Nephron progenitor cell (in vitro differentiated cells): ENCODE results near the gene KDM3B.

Experiments used
- DNase-seq: peaks from one replicate; pipeline ENCODE4 v3.0.0; 2021
- H3K27ac Mint-ChIP-seq: 2 replicates; pipeline ENCODE4 v1.8.0; 2021; ENCODE audit warnings: mild to moderate bottlenecking, moderate library complexity, mixed read lengths
- H3K27me3 Mint-ChIP-seq: 2 replicates; pipeline ENCODE4 v1.8.0; 2021; ENCODE audit warnings: mild to moderate bottlenecking, low read depth, mixed read lengths; ENCODE audit not compliant: poor library complexity
- H3K36me3 Mint-ChIP-seq: 2 replicates; pipeline ENCODE4 v1.8.0; 2021; ENCODE audit warnings: low read depth, mixed read lengths
- H3K4me1 Mint-ChIP-seq: 2 replicates; pipeline ENCODE4 v1.8.0; 2021; ENCODE audit warnings: mixed read lengths
- H3K4me3 Mint-ChIP-seq: 2 replicates; pipeline ENCODE4 v1.8.0; 2021; ENCODE audit warnings: mild to moderate bottlenecking, moderate library complexity, mixed read lengths
- H3K9me3 Mint-ChIP-seq: 2 replicates; pipeline ENCODE4 v1.8.0; 2021; ENCODE audit warnings: mild to moderate bottlenecking, moderate library complexity, mixed read lengths
- CTCF ChIP-seq: fragments of 200-600 bp; sonication (generic); IDR thresholded peaks from 2 replicates; pipeline ENCODE4 v1.5.0; 2021; ENCODE audit warnings: antibody characterized with exemption

Gene KDM3B

GRCh38 chr5:138452720-138453119 lies 100.2 kb downstream of the KDM3B start:
- Mint-ChIP-seq H3K27me3 (peaks cover 22% of the 10 kb centered on the region), H3K4me1 (peaks cover 35% of the 10 kb centered on the region), H3K4me3 (no peak overlapping the region), H3K36me3 (no peaks in the 10 kb centered on the region), H3K27ac (no peak overlapping the region), H3K9me3 (no peaks in the 10 kb centered on the region)
- DNase-seq = no peak
- no peak for TF ChIP-seq CTCF

GRCh38 chr5:138453590-138453989 lies 101.1 kb downstream of the KDM3B start:
- no peak for TF ChIP-seq CTCF
- peaks cover 35% of the 10 kb centered on the region for H3K4me1 Mint-ChIP-seq
- no peak overlapping the region for H3K4me3 Mint-ChIP-seq
- H3K36me3 Mint-ChIP-seq = no peaks in the 10 kb centered on the region
- no peak overlapping the region for H3K27ac Mint-ChIP-seq
- no peaks in the 10 kb centered on the region for H3K9me3 Mint-ChIP-seq
- no peak for DNase-seq
- peaks cover 21% of the 10 kb centered on the region for H3K27me3 Mint-ChIP-seq

- no peak overlapping the region for H3K4me3 Mint-ChIP-seq
- H3K27me3 Mint-ChIP-seq = peaks cover 21% of the 10 kb centered on the region
- H3K9me3 Mint-ChIP-seq = no peaks in the 10 kb centered on the region
- peaks cover 35% of the 10 kb centered on the region for H3K4me1 Mint-ChIP-seq
- no peaks in the 10 kb centered on the region for H3K36me3 Mint-ChIP-seq
- no peak overlapping the region for H3K27ac Mint-ChIP-seq
- no peak for TF ChIP-seq CTCF
- no peak for DNase-seq
Observed at GRCh38 chr5:138454121-138454520, 101.6 kb downstream of the KDM3B start.

- H3K4me3 Mint-ChIP-seq = no peak overlapping the region
- H3K36me3 Mint-ChIP-seq = no peaks in the 10 kb centered on the region
- DNase-seq = no peak
- peaks cover 21% of the 10 kb centered on the region for H3K27me3 Mint-ChIP-seq
- TF ChIP-seq CTCF = no peak
- H3K27ac Mint-ChIP-seq = no peak overlapping the region
- H3K4me1 Mint-ChIP-seq = peaks cover 28% of the 10 kb centered on the region
- no peaks in the 10 kb centered on the region for H3K9me3 Mint-ChIP-seq
Observed at GRCh38 chr5:138455232-138455930, 102.9 kb downstream of the KDM3B start.

DNA sequence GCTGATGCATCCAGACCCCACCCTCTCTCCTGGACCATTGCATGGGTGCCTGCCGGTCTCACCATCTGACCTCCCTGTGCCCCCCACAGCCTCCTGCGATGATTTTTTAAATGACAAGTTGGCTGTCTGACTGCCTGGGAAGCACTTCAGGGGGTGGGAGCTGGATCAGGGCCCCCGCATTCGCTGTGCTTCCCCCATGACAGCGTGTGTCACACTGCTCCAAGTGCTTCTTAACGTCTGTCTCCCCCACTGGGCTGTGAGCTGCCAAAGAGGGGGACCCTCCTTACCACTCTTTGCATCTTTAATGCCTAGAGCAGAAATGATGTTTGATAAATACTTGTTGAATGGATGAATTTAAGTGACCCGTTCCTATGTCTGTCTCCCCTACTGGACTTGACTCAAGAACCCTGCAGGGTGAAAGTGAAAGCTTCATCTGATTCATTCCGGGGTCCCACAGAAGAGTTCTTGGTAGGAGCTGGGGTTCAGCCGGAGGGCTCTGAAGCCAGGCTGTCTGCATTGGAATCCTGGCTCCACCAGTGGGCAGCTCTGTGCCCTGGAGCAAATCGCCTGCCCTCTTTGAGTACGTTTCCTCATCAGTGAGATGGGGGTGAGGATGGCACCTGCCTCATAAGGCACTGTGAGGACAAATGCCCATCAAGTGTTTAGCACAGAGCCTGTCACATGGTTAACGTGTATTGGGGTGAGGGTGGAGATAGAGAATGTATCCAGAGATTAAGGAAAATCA lies 105.2 kb downstream of the KDM3B start:
- no peak for TF ChIP-seq CTCF
- DNase-seq = no peak
- no peak overlapping the region for H3K27ac Mint-ChIP-seq
- peaks cover 43% of the 10 kb centered on the region for H3K4me1 Mint-ChIP-seq
- H3K9me3 Mint-ChIP-seq = no peaks in the 10 kb centered on the region
- no peak overlapping the region for H3K4me3 Mint-ChIP-seq
- H3K36me3 Mint-ChIP-seq = no peaks in the 10 kb centered on the region
- peaks cover 17% of the 10 kb centered on the region for H3K27me3 Mint-ChIP-seq
